CD4-positive, alpha-beta T cell treated with Interferon gamma for 1 hour (primary cell): ENCODE results near the gene WASF2.
"Not testable (repeated sequence)": the region's sequence is repeated elsewhere in the genome, so short reads cannot be mapped to it uniquely, and the experiment has no call there.

Experiments
- DNase-seq: peaks from one replicate; pipeline ENCODE4 v3.0.0-alpha.2; 2020

The WASF2 gene

DNA sequence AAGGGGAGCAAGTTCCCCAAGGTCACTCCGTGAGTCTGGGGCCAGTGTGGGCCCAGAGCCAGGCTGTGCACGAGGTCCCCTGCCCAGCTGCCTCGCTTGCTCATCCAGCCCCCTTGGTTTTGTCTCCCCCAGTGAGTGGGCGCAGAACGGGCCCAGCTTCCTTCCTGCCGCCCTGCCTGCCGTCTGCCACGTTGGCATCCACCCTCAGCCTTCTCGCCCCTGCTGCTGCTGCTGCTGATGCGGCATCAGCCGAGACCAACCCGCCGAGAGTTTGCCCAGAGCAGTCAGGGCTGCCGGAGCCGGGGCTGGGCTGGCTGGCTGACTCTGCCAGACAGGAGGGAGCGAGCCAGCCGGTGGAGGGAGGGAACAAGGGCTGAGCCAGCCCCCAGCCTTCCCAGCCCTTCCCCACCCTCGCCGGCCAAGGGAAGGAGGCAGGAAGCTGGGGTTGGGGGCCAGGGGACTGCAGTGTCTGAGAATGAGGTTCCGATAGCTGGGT is 31.4 kb upstream of the WASF2 start:
- DNase-seq, result peak; percentile 35

DNA sequence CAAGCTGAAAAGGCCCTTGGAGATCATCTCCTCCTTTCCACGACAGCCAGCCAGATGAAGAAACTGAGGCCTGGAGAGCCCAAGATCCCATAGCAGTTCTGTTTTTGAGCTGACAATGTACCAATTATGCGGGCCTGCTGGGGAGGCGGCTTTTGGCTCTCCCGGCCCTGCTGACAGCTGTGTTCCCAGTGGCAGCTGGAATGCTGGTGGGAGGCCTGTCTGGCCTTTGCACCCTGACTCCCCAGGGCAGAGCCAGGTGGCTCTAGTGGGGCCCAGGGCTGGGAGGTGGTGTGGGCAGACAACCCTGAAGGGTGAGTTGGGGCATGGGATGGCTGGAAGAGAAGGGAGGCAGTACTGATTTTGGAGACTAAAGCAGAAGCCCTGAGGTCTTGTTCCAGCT is 30.7 kb upstream of the WASF2 start:
- no peak for DNase-seq

DNA sequence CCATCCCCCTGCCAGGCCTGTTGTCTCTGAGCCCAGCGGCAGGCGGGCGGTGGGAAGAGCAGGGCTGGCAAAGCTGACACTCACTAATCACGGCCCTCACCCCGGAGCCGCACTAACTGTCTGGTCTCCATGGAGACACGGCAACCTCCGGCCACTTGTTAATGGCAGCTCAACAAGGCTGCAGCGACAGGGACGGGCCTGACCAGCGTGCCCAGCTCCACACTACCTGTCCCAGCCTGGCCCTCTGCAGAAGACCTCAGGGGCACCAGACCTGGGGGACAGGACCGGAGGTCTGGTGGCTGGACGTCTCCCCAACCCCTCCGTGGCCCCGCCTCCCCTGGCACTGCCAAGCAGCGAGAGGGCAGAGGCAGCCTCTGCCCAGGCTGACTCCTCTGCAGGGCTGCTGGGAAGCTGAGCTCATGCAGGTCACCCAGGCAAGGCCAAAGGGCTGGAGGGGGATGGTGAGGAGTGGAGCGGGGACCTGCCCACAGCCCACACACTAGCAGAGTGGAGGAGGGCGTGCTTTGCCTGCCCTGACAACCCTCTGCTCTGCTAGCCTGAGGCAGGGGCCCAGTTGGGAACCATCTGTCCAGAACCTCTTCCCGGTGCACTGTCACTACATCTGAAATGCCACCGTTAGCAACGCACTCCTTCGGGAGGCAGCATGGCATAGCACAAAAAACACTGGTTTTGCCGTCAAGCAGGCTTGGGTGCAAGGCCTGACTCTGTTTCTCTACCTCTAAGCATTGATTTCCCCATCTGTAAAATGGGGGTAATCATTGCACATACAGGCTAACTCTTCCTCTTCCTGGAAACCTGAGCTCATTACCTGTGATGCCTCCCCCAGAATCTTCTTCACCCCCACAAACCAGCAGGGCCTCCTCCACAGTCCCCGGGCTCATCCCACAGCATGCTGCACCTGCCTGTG is 29.6 kb upstream of the WASF2 start:
- DNase-seq, result no peak

GRCh38 chr1:27518808-27519207 is 28.8 kb upstream of the WASF2 start:
- DNase-seq, result no peak

DNA sequence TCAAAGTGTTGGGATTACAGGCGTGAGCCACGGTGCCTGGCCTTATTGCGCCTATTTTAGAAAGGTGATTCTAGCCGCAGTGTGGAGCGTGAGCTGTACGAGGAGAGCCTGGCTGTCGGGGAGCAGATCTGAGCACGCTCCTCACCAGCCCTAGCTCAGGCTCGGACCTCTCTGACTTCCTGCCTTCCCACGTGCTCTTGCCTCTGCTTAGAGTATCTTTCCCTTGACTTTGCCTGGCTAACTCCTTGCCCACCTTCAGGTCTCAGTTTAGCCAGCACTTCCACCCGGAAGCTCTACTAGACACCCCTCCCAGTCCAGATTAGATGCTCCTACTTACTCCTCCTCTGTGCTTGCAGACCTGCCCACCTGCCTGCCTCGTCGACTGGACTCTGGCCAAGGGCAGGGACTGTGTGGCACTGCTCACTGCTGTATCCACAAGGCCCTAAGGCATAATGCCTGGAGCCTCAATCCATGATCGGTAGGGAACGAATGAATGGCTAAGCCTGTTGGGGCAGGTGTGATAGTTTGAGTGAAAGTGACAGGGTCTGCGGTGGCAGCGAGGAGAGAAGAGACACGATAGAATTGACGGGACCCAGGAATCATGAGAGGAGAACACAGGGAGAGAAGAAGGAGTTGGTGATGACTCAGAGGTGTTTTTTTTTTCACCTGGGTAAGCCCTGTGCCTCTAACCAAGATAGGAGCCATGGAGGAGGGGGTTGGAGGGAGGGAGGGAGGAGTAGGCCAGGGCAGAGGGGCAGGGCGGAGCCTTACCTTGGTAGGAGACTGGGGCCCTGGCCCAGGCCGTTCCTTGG is 28.1 kb upstream of the WASF2 start:
- DNase-seq, result no peak

- no peak for DNase-seq
Measured at GRCh38 chr1:27517301-27517700, 27.3 kb upstream of the WASF2 start.

DNA sequence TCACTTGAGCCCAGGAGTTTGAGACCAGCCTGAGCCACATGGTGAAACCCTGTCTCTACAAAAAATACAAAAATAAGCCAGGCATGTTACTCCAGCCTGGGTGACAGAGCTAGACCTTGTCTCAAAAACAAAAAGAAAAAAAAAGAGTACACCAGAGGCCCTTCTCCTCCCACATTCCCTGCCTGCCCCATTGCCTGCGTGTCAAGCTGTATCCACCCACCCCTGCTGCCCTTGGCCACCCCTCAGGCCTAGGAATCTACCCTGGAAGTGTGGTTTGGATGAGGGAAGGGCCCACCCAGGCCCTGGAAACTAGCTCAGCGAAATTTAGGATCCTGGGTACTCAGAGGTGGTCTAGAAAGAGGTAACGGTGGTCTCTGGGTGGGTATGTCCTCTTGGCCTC is 25.7 kb upstream of the WASF2 start:
- no peak for DNase-seq

GRCh38 chr1:27513958-27514357 is 24.0 kb upstream of the WASF2 start:
- no peak for DNase-seq

DNA sequence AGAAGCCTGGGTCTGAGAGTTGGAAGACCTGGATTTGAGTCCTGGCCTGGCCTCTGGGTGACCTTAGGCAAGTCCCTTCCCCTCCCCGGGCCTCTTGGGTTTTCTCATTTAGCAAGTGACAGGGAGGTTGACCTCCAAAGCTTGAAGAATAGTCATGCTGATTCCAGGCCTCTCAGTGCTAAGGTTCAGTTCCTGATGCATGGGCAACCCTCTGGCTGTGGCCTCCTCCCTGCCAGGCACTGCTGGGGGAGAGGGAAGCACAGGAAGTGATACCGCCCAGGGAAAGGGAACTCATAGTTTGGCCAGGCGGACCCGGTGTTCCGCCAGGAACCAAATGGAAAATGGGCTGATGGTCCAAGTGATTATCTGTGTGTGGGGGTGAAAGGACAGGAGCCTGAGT is 23.6 kb upstream of the WASF2 start:
- DNase-seq, result no peak

GRCh38 chr1:27509127-27510080 is 19.4 kb upstream of the WASF2 start:
- no peak for DNase-seq

GRCh38 chr1:27507960-27508665 is 18.1 kb upstream of the WASF2 start:
- no peak for DNase-seq

GRCh38 chr1:27506703-27507102 is 16.7 kb upstream of the WASF2 start:
- no peak for DNase-seq

GRCh38 chr1:27505420-27505680 is 15.4 kb upstream of the WASF2 start:
- DNase-seq, result no peak

DNA sequence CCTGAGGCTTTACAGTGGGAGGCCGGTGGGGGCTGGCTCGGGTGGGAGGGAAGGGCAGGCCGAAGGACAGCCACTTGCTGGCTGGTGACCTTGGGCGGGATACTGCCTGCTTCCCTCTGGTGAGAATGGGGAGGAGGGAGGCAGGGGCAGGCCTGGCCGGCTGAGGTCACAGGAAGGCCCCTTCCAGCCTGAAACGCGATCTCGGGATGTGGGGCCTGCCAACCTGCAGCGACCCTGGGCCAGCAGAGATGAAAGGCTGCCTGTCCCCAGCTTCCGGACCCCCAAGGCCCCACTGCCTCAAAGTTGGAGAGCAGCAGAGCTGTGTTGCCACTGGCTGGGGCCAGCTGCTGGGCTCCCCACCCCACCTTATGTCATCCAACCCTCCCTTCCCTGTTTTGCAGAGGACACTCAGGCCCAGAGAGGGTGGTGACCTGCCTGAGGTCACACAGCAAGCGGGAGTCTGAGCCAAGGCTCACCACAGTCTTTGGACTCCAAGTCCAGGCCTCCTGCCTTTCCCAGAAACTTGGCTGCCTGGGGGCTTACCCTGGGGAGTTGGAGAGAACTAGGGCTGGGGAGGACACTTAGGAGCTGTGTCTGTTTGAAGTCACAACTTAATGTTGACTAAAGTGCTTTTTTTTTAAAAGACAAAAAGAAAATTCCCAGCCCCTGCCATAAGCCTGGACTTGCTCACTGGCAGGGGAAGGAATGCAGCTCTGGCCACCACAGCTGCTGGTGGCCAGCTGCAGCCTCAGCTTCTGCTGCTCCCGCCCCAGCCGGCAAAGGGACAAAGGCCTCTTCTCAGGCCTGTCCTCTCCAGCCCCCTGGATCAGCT is 14.8 kb upstream of the WASF2 start:
- no peak for DNase-seq

GRCh38 chr1:27503844-27504587 is 14.0 kb upstream of the WASF2 start:
- DNase-seq, result no peak

GRCh38 chr1:27503033-27503432 is 13.1 kb upstream of the WASF2 start:
- DNase-seq, result no peak

GRCh38 chr1:27501159-27501558 is 11.2 kb upstream of the WASF2 start:
- DNase-seq, result not testable (repeated sequence)

DNA sequence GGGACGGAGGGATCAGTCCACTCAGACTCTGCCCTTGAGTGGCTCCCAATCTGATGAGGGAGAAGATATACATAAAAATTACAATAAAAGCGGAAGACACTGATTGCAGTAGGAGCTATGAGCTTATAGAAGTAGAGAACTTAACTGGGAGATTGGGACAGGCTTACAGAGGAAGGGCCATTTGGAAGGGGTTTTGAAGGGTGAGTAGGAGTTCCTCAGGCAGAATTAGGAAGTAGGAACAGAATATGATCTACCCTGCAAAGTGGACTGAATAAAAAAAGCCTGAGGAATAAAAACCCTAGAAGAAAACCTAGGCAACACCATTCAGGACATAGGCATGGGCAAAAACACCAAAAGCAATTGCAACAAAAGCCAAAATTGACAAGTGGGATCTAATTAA is 9.2 kb upstream of the WASF2 start:
- no peak for DNase-seq

DNA sequence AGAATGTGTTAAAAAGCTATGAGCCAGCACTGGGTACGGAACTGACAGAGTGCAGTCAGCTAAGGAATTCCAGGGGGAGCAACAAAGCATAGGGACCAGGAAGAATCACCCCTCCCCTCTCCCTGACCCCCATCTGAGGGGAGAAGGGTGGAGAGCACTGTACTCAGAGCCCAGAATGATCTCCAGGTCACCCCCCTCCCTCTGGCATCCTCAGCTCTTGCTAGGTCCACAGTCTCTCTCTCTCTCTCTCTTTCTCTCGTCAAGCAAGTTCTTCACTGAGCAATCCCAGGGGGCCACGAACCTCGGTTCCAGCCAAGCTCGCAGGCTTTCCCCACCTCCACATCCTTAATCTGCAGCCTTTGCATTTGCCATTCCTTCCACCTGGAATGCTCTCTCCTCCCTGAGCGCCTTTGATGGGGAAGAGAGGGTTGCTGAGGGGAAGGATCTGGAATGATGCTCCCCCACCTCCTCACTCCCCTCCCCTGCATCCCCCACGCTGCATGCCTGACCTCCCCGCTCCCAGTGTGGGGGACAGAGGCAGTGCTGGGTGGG is 6.7 kb upstream of the WASF2 start:
- DNase-seq, result no peak

GRCh38 chr1:27492796-27493195 is 2.8 kb upstream of the WASF2 start:
- no peak for DNase-seq
